Measurements from ENCODE around the gene RRAS2.

The RRAS2 gene

DNA sequence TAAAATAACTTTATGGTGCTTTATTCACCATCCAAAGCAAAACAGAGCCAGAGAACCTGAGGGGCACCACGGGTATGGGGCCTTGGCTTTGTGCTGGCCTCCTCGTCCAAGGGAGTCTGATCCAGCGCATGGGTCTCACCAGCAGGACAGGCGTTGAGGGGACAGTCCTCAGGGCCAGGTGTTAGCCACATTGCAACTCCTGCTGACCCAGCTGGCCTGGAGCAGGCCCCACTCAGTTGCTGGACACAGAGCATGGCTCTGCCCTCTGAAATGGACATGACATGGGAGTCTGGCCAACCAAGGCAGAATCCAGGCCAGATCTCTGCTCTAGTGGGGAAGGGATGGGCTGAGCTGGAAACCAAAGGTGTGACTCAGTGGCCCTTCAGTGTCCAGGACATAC lies 116.2 kb downstream of the RRAS2 start:
- no peak overlapping the region for H3K4me3 ChIP-seq (ENCODE audit: low read depth, low read length)
- no peak for TF ChIP-seq CTCF (IDR thresholded peaks at IDR 0.05; ENCODE audit: low read depth, low read length, missing control alignments)
- in situ Hi-C loops (cut with HindIII; ENCODE audit: low sequenced_read_pairs), result no loop called here
- no peak for DNase-seq (ENCODE audit: low read depth)

GRCh38 chr11:14242187-14242586 lies 116.8 kb downstream of the RRAS2 start:
- no peak for TF ChIP-seq CTCF (IDR thresholded peaks at IDR 0.05; ENCODE audit: low read depth, low read length, missing control alignments)
- DNase-seq (ENCODE audit: low read depth), result no peak
- in situ Hi-C loops (cut with HindIII; ENCODE audit: low sequenced_read_pairs), result no loop called here
- no peak overlapping the region for H3K4me3 ChIP-seq (ENCODE audit: low read depth, low read length)

DNA sequence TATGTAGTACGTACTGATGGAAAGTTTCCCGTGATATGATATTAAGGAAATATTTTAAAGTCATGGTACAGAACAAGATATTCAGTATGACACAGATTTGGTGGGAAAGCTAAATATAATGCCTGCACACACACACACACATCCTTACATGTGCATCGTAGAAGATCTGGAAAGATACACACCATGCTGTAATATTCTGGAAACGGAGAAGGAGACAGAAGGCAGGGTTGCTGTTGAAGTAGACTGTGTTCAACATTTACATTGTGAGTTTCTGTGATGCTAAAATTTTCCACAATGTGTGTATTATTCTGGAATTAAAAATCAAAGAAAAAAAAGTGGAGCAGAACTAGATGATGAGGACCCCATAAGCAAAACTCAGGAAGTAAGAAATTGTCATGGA lies 118.0 kb downstream of the RRAS2 start:
- in situ Hi-C loops (cut with HindIII; ENCODE audit: low sequenced_read_pairs), result no loop called here
- no peak overlapping the region for H3K4me3 ChIP-seq (ENCODE audit: low read depth, low read length)
- DNase-seq (ENCODE audit: low read depth), result no peak
- TF ChIP-seq CTCF (IDR thresholded peaks at IDR 0.05; ENCODE audit: low read depth, low read length, missing control alignments), result no peak

GRCh38 chr11:14240221-14240620 lies 118.8 kb downstream of the RRAS2 start:
- no peak for TF ChIP-seq CTCF (IDR thresholded peaks at IDR 0.05; ENCODE audit: low read depth, low read length, missing control alignments)
- in situ Hi-C loops (cut with HindIII; ENCODE audit: low sequenced_read_pairs), result no loop called here
- DNase-seq (ENCODE audit: low read depth), result no peak

GRCh38 chr11:14237444-14237961 lies 121.5 kb downstream of the RRAS2 start:
- in situ Hi-C loops (cut with HindIII; ENCODE audit: low sequenced_read_pairs), result no loop called here
- no peak overlapping the region for H3K4me3 ChIP-seq (ENCODE audit: low read depth, low read length)
- DNase-seq (ENCODE audit: low read depth), result no peak
- TF ChIP-seq CTCF (IDR thresholded peaks at IDR 0.05; ENCODE audit: low read depth, low read length, missing control alignments), result no peak

More at GRCh38 chr11:14240221-14240620, 118.8 kb downstream of the RRAS2 start:
- no peak overlapping the region for H3K4me3 ChIP-seq (ENCODE audit: low read depth, low read length)

DNA sequence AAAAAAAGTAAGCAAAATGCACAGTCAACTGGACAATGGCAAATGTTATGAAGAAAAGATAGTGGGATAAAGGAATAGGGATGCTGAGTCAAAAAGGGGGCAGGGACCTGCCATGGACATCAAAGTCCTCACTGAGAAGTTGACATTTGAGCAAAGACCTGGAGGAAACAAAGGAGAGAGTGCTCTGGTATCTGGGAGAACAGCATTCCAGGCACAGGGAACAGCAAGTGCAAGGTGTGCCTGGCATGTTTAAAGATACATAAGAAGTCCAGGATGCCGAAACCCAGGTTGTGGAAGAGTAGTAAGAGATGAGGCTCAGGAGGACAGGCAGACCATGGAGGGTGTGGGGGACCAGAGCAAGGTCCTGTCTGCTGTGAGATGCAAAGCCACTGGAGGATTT lies 123.3 kb downstream of the RRAS2 start:
- no peak for DNase-seq (ENCODE audit: low read depth)
- no peak overlapping the region for H3K4me3 ChIP-seq (ENCODE audit: low read depth, low read length)
- no peak for TF ChIP-seq CTCF (IDR thresholded peaks at IDR 0.05; ENCODE audit: low read depth, low read length, missing control alignments)
- in situ Hi-C loops (cut with HindIII; ENCODE audit: low sequenced_read_pairs), result no loop called here

GRCh38 chr11:14234446-14234845 lies 124.5 kb downstream of the RRAS2 start:
- in situ Hi-C loops (cut with HindIII; ENCODE audit: low sequenced_read_pairs), result no loop called here
- H3K4me3 ChIP-seq (ENCODE audit: low read depth, low read length), result no peak overlapping the region
- no peak for TF ChIP-seq CTCF (IDR thresholded peaks at IDR 0.05; ENCODE audit: low read depth, low read length, missing control alignments)
- no peak for DNase-seq (ENCODE audit: low read depth)
